MCF 10A (cell line): ENCODE results near the gene ARNT2. TPM values are rescaled to one million over a fixed set of nuclear protein-coding genes. Genes with fewer than 3 reads are reported as not detected.

Experiments
- BruUV-seq: library from RNA; stranded (reverse); fragments of 400-500 nt; replicated peaks from 2 replicates; lab custom pipeline; 2021; lab: Mats Ljungman, UMichigan
- CTCF ChIA-PET: fragments of 300-600 bp; sonication (Branson Sonifier 250); formaldehyde crosslinking; extraction: SDS; loops from one replicate; lab custom pipeline; 2021; ENCODE audit warnings: antibody characterized with exemption, inconsistent platforms; lab: Yijun Ruan, JAX
- POLR2A ChIA-PET: fragments of 300-600, 350-650 bp; sonication (Branson Sonifier 250); formaldehyde crosslinking; extraction: SDS; loops from one replicate; lab custom pipeline; 2020; ENCODE audit warnings: antibody characterized with exemption, inconsistent platforms; lab: Yijun Ruan, JAX
- DNase-seq: peaks from one replicate; pipeline ENCODE4 v3.0.0-alpha.2; 2018; ENCODE audit not compliant: unreplicated experiment
- H3K27ac Mint-ChIP-seq: one replicate; pipeline ENCODE4 v1.8.0; 2022; ENCODE audit warnings: mild to moderate bottlenecking, low read depth, mixed read lengths; ENCODE audit not compliant: unreplicated experiment
- H3K27me3 Mint-ChIP-seq: one replicate; pipeline ENCODE4 v1.8.0; 2022; ENCODE audit warnings: mixed read lengths; ENCODE audit not compliant: insufficient read depth, unreplicated experiment
- H3K36me3 Mint-ChIP-seq: one replicate; pipeline ENCODE4 v1.8.0; 2022; ENCODE audit warnings: mild to moderate bottlenecking, moderate library complexity, mixed read lengths; ENCODE audit not compliant: insufficient read depth, unreplicated experiment
- H3K4me1 Mint-ChIP-seq: one replicate; pipeline ENCODE4 v1.8.0; 2022; ENCODE audit warnings: mixed read lengths; ENCODE audit not compliant: insufficient read depth, unreplicated experiment
- H3K4me3 Mint-ChIP-seq: one replicate; pipeline ENCODE4 v1.8.0; 2022; ENCODE audit warnings: mild to moderate bottlenecking, moderate library complexity, mixed read lengths; ENCODE audit not compliant: unreplicated experiment
- H3K9me3 Mint-ChIP-seq: one replicate; pipeline ENCODE4 v1.8.0; 2022; ENCODE audit warnings: mixed read lengths; ENCODE audit not compliant: unreplicated experiment
- CTCF ChIP-seq: fragments of 200-600 bp; IDR thresholded peaks from one replicate; pipeline ENCODE4 v1.8.0; 2022; ENCODE audit warnings: antibody characterized with exemption, mild to moderate bottlenecking; ENCODE audit not compliant: unreplicated experiment
- intact Hi-C: fragments of 100-400 bp; cut with micrococcal nuclease; formaldehyde crosslinking; loops from 2 replicates; pipeline ENCODE4 v1.14.1; 2022
- total RNA-seq: library from RNA; stranded (reverse); gene quantifications from 2 replicates; pipeline ENCODE4 v1.2.3, GENCODE V29; 2022

Gene ARNT2
- total RNA-seq, 1 experiment from 2014 or later = 1.6 TPM

- intact Hi-C loops = no loop called here
- no peak for TF ChIP-seq CTCF
- BruUV-seq = no TSS peak
- H3K27me3 Mint-ChIP-seq = no peaks in the 10 kb centered on the region
- CTCF ChIA-PET = interaction anchor here (2.1 kb wide), 1 partner anchor 10 kb away, joined by 11 read pairs; no protein-coding TSS in a partner anchor
- H3K4me1 Mint-ChIP-seq = no peaks in the 10 kb centered on the region
- POLR2A ChIA-PET = no interaction called here
- no peak for DNase-seq
- H3K4me3 Mint-ChIP-seq = no peak overlapping the region
- H3K9me3 Mint-ChIP-seq = no peaks in the 10 kb centered on the region
- H3K27ac Mint-ChIP-seq = no peak overlapping the region
- no peaks in the 10 kb centered on the region for H3K36me3 Mint-ChIP-seq
These were observed 62.4 kb downstream of the ARNT2 start for GRCh38 chr15:80466543-80466942.

DNA sequence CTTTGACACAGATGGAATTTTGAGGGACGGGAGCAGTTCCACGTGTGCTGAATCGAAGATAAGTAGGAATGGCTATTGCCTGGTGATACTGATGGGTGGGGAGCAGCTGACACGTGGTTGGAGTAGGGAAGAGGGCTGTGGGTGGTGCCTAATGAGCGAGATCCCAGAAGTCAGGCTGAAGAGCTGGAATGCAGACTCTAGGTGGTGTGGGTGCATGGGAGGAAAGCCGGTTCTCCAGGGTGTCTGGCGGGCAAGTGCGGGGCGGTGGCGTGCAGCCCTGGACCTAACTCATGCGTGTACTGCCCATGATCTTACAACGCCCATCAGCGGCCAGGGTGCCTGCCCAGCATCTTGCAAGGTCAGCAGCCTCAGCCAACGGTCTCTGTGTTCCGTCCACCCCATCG, 63.1 kb downstream of the ARNT2 start:
- no peak overlapping the region for H3K4me3 Mint-ChIP-seq
- H3K27ac Mint-ChIP-seq = no peak overlapping the region
- no peak for TF ChIP-seq CTCF
- no TSS peak for BruUV-seq
- H3K36me3 Mint-ChIP-seq = no peaks in the 10 kb centered on the region
- no peaks in the 10 kb centered on the region for H3K27me3 Mint-ChIP-seq
- DNase-seq = no peak
- ChIA-PET POLR2A (no interaction called here), CTCF (interaction anchor here (2.1 kb wide), 1 partner anchor 11 kb away, joined by 11 read pairs; no protein-coding TSS in a partner anchor)
- no peaks in the 10 kb centered on the region for H3K4me1 Mint-ChIP-seq
- H3K9me3 Mint-ChIP-seq = no peaks in the 10 kb centered on the region
- intact Hi-C loops = no loop called here

- BruUV-seq = no TSS peak
- H3K27ac Mint-ChIP-seq = no peak overlapping the region
- H3K4me1 Mint-ChIP-seq = no peaks in the 10 kb centered on the region
- intact Hi-C loops = no loop called here
- H3K27me3 Mint-ChIP-seq = no peaks in the 10 kb centered on the region
- CTCF ChIA-PET = interaction anchor here (0.6 to 1.1 kb wide), 3 partner anchors 12 to 301 kb away, joined by 3 read pairs; no protein-coding TSS in a partner anchor
- POLR2A ChIA-PET = interaction anchor here (1.2 kb wide), 1 partner anchor 227 kb away, joined by 3 read pairs; no protein-coding TSS in a partner anchor
- no peak overlapping the region for H3K4me3 Mint-ChIP-seq
- DNase-seq = no peak
- TF ChIP-seq CTCF = no peak
- H3K9me3 Mint-ChIP-seq = no peaks in the 10 kb centered on the region
- no peaks in the 10 kb centered on the region for H3K36me3 Mint-ChIP-seq
These were observed 64.6 kb downstream of the ARNT2 start for GRCh38 chr15:80468796-80469195.

DNA sequence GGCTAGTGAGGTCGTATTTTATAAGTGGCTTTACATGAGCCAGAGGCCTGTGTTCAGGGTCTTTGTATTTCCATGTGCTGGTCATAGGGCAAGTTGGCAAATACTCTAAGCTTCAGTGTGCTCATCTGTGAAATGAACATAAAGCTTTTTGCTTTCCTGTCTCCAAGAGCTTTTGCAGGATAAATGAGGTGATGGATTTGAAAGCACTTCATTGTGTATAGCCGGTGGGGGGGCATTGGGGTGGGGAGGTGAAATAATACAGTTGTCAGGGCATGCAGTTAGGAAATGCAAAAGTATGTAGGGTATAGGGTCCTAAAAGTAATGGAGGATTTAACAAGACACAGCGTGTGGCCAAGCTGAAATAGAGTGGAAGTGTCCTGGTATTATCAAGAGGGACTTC, 67.7 kb downstream of the ARNT2 start:
- no peaks in the 10 kb centered on the region for H3K27me3 Mint-ChIP-seq
- no peaks in the 10 kb centered on the region for H3K36me3 Mint-ChIP-seq
- no peaks in the 10 kb centered on the region for H3K9me3 Mint-ChIP-seq
- ChIA-PET CTCF (interaction anchor here (1.0 to 2.2 kb wide), 3 partner anchors 13 to 41 kb away, joined by 4 to 12 read pairs (median 4); no protein-coding TSS in a partner anchor), POLR2A (no interaction called here)
- BruUV-seq = no TSS peak
- no peak for DNase-seq
- intact Hi-C loops = no loop called here
- no peak for TF ChIP-seq CTCF
- no peaks in the 10 kb centered on the region for H3K4me1 Mint-ChIP-seq
- no peak overlapping the region for H3K27ac Mint-ChIP-seq
- no peak overlapping the region for H3K4me3 Mint-ChIP-seq
